Ovary (tissue), 9 donors: ENCODE measurements around the gene GRIK1. TPM values are rescaled to one million over a fixed set of nuclear protein-coding genes. Genes with fewer than 3 reads are reported as not detected.

Experiments used
- DNase-seq, 5 donors: peaks; one replicate each; pipeline ENCODE4 v3.0.0-alpha.2; 2019 to 2020
- H3K27ac ChIP-seq, 2 donors: fragments of 200-600 bp; one replicate each; pipeline versions ENCODE4 v1.5.1 to v1.8.0; 2019 to 2022
- H3K27me3 ChIP-seq: fragments of 200-600 bp; one replicate; pipeline ENCODE4 v1.8.0; 2022
- H3K36me3 ChIP-seq: fragments of 200-600 bp; sonication (generic); one replicate; pipeline ENCODE4 v1.5.1; 2019
- H3K4me1 ChIP-seq: one replicate; pipeline ENCODE4 v1.8.1; 2013; ENCODE audit warnings: mild to moderate bottlenecking, moderate library complexity; ENCODE audit not compliant: insufficient read depth
- H3K4me3 ChIP-seq: fragments of 200-600 bp; sonication (generic); one replicate; pipeline ENCODE4 v1.5.1; 2017
- H3K9me3 ChIP-seq, 2 donors: fragments of 200-600 bp in 1 of 2; sonication (generic) in 1 of 2; one replicate each; pipeline versions ENCODE4 v1.5.1 to v1.8.1; 2013 to 2019; ENCODE audit warnings: mild to moderate bottlenecking in 1 of 2, moderate library complexity in 1 of 2
- EP300 ChIP-seq: sonication (generic); formaldehyde crosslinking; IDR thresholded peaks from one replicate; pipeline ENCODE4 v1.6.1; 2017; ENCODE audit warnings: antibody characterized with exemption
- POLR2A ChIP-seq: fragments of 450-650 bp; IDR thresholded peaks from one replicate; pipeline ENCODE4 v1.6.1; 2017; ENCODE audit warnings: antibody characterized with exemption, mild to moderate bottlenecking, moderate library complexity
- WGBS, 3 donors: extraction: QIAGEN DNeasy Blood & Tissue Kit in 1 of 3; methylation state at CpG; one replicate each; pipeline versions ENCODE4 v1.1.5 to v1.1.7; 2013 to 2017; 5-methylcytosine and 5-hydroxymethylcytosine counted together
- intact Hi-C, 4 donors: fragments of 100-400 bp; cut with DNase I; formaldehyde crosslinking; loops; one replicate each; pipeline versions ENCODE4 v1.11.0 to v1.15.1; 2022 to 2023
- polyA plus RNA-seq, 2 donors: library from polyadenylated mRNA; stranded (reverse); fragments of 200-250 nt in 1 of 2; fragments of 350-450 nt in 1 of 2; fragmentation: Illumina TruSeq in 1 of 2; extraction: RNeasy Lipid Tissue Mini Kit (QIAGEN cat#74804) in 1 of 2; gene quantifications; one replicate each; pipeline ENCODE4 v1.2.3, GENCODE V29; 2013 to 2014
- total RNA-seq, 7 donors: library from RNA; depleted of rRNA in 2 of 7; stranded (reverse); fragments of >200 nt in 2 of 7; fragmentation: NEBNext Ultra II Directional in 3 of 7; extraction: Animal tissue kit (Norgen Biotek cat#: 25700) in 3 of 7; gene quantifications; one replicate each; pipeline versions ENCODE4 v1.1.0 to v1.2.4, GENCODE V29; 2016 to 2023
- TF ChIP-seq, protein P1 (sequence below), 3 donors: fragments of 450-650 bp in 2 of 3; fragments of 200-600 bp in 1 of 3; IDR thresholded peaks; one replicate each; pipeline versions ENCODE4 v1.5.1 to v1.8.0; 2016 to 2022; ENCODE audit warnings: antibody characterized with exemption in 3 of 3, mild to moderate bottlenecking in 1 of 3
- donor health status: DM: no; HTN: no; CAD: no; lungs with moderate emphysema.
- donor health status: DM: no; HTN: no; CAD: no.
- donor health status: Bipolar disorder and iron deficiency.
- donor health status: DM: yes; HTN: yes; CAD: no.
- donor health status: DM: no; HTN: no; CAD: no.
- donor health status: DM: yes; HTN: yes; CAD: no.

Gene GRIK1
- total and polyA plus RNA-seq, 9 donors: 0.15 to 1.3 (median 0.34) TPM; not detected in 4

DNA sequence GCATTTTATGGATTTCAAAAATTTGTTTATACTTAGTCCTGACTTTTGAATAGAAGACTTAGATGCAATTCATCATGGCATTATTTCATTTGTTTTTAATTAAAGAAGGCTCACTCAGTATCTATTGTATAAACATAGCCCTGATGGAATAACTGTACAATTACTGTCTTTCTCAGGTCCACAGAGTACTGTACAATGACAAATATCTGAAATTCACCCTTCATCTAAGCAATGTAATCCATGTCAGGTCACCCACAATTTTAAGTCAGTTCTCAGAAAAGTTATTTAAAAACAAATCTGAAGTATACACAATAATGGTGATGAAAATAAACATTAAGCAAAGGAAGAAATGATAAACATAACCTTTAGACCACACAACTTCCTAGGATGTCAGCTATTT is 311.9 kb downstream of the GRIK1 start:
- H3K27me3 ChIP-seq: no peaks in the 10 kb centered on the region
- TF ChIP-seq EP300 (no peak), POLR2A (no peak)
- TF ChIP-seq, protein P1, sequence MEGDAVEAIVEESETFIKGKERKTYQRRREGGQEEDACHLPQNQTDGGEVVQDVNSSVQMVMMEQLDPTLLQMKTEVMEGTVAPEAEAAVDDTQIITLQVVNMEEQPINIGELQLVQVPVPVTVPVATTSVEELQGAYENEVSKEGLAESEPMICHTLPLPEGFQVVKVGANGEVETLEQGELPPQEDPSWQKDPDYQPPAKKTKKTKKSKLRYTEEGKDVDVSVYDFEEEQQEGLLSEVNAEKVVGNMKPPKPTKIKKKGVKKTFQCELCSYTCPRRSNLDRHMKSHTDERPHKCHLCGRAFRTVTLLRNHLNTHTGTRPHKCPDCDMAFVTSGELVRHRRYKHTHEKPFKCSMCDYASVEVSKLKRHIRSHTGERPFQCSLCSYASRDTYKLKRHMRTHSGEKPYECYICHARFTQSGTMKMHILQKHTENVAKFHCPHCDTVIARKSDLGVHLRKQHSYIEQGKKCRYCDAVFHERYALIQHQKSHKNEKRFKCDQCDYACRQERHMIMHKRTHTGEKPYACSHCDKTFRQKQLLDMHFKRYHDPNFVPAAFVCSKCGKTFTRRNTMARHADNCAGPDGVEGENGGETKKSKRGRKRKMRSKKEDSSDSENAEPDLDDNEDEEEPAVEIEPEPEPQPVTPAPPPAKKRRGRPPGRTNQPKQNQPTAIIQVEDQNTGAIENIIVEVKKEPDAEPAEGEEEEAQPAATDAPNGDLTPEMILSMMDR (IDR thresholded peaks at IDR 0.05): no peak
- H3K27ac ChIP-seq: no peak overlapping the region
- no peaks in the 10 kb centered on the region for H3K9me3 ChIP-seq
- peaks cover 2% of the 10 kb centered on the region for H3K4me1 ChIP-seq
- H3K36me3 ChIP-seq: no peaks in the 10 kb centered on the region
- no peak for DNase-seq
- H3K4me3 ChIP-seq: no peak overlapping the region
- intact Hi-C loops: no loop called here

DNA sequence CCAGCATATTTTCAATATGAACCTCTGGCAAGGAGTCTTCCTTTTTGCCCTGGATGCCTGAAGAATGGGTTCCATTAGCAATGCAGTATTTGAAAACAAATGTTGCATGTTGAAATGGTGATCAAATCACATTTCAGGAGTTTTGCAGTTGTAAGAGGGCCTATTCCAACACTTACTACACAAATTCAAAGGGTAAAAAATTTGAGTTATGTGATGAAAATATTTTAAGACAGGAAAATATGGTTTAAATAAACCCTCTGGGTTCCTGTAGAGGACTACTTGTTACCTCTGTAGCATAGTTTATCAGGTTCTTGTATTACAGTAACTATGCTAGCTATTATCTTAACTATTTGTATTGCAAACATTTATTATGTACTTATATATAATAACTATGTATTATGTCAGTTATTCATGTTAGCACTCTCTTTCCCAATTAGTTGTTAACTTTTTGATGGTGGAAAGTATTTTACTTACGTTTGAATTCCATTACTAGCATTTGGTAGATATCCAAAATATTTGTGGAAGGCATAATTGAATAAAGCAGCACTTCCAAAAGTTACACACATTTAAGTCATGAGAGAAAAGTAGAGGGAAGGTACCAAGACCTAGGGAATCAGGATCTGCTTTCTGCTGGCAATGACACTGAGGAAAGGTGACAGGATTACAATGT is 312.9 kb downstream of the GRIK1 start:
- Histone ChIP-seq H3K27me3 (no peaks in the 10 kb centered on the region), H3K36me3 (no peaks in the 10 kb centered on the region), H3K4me1 (peaks cover 2% of the 10 kb centered on the region), H3K4me3 (no peak overlapping the region), H3K9me3 (no peaks in the 10 kb centered on the region), H3K27ac (no peak overlapping the region)
- WGBS, 3 donors: 15 to 22% (median 20%) methylated on average over 1 of the region's 1 CpG
- no peak for DNase-seq
- TF ChIP-seq EP300 (no peak), POLR2A (no peak)
- TF ChIP-seq, protein P1 (IDR thresholded peaks at IDR 0.05): no peak
- intact Hi-C loops: no loop called here

DNA sequence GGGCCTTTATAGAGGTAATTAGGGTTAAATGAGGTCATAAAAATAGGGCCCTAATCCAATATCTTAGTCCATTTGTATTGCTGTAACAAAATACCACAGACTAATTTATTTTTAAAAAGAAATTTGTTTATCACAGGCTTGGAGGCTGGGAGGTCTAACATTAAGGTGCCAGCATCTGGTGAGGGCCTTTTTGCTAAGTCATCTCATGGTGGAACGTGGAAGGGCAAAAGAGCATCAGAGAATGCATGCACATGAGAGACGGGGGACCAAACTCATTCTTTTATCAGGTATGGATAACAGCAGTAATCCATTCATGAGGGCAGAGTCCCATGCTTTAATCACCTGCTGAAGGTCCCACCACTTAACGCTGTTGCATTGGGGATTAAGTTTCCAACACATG is 313.8 kb downstream of the GRIK1 start:
- TF ChIP-seq POLR2A: no peak
- TF ChIP-seq, protein P1 (IDR thresholded peaks at IDR 0.05): no peak
- H3K9me3 ChIP-seq: no peaks in the 10 kb centered on the region
- no peak for DNase-seq
- no peaks in the 10 kb centered on the region for H3K36me3 ChIP-seq
- no peak overlapping the region for H3K4me3 ChIP-seq
- 90 to 94% (median 94%) methylated on average over 3 of the region's 3 CpGs for WGBS, 3 donors
- intact Hi-C loops: no loop called here
- H3K4me1 ChIP-seq: peaks cover 2% of the 10 kb centered on the region
- H3K27ac ChIP-seq: no peak overlapping the region
- no peaks in the 10 kb centered on the region for H3K27me3 ChIP-seq

DNA sequence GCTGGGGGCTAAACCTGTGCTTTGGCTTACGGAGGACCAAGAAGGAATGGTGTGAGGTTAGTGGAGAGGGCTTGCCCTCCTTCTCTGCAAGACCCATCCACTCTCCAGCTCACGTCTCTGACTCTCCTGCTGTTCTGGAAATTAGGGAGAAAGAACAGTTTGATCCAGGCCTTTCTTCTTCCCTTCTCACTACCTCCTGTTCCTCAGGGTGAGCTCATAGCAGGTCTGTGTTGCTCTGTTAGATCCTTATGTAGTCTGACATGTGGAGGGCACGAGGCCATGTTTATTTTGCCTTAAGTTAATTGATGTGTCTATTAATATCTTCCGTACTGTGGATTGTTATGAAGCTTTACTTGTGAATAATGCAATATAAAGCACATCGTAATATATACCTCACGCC is 315.0 kb downstream of the GRIK1 start:
- no peak for DNase-seq
- Histone ChIP-seq H3K4me1 (no peaks in the 10 kb centered on the region), H3K27ac (no peak overlapping the region), H3K36me3 (no peaks in the 10 kb centered on the region), H3K27me3 (no peaks in the 10 kb centered on the region), H3K9me3 (no peaks in the 10 kb centered on the region), H3K4me3 (no peak overlapping the region)
- TF ChIP-seq, protein P1 (IDR thresholded peaks at IDR 0.05): no peak
- TF ChIP-seq EP300 (no peak), POLR2A (no peak)
- intact Hi-C loops: no loop called here
- WGBS, 3 donors: 92 to 97% (median 97%) methylated on average over 6 of the region's 6 CpGs
